Common myeloid progenitor, CD34-positive (primary cell): ENCODE data around the gene NTMT1.

Experiments used
- CTCF ChIA-PET: fragments of 350-600 bp; sonication (Branson Sonifier 250); formaldehyde crosslinking; loops from one replicate; lab custom pipeline; 2021; ENCODE audit warnings: antibody characterized with exemption; lab: Charles Lee
- POLR2A ChIA-PET: fragments of 350-600 bp; sonication (Branson Sonifier 250); formaldehyde crosslinking; loops from one replicate; lab custom pipeline; 2021; ENCODE audit warnings: antibody characterized with exemption; lab: Charles Lee
- DNase-seq, 3 donors: peaks; one replicate each; pipeline versions ENCODE4 v3.0.0 to v3.0.0-alpha.2; 2013
- H3K27ac ChIP-seq, 2 experiments: 1 replicate in 1 of 2; 2 replicates in 1 of 2; pipeline ENCODE4 v1.7.0; 2013; ENCODE audit warnings: inconsistent platforms in 2 of 2, low read length in 2 of 2, mild to moderate bottlenecking in 2 of 2, low read depth in 1 of 2, moderate library complexity in 1 of 2; ENCODE audit not compliant: severe bottlenecking in 2 of 2, insufficient read depth in 1 of 2, poor library complexity in 1 of 2
- H3K27me3 ChIP-seq, 5 experiments: replicated peaks in 2 of 5; 1 replicate in 3 of 5; 2 replicates in 2 of 5; pipeline versions ENCODE4 v1.6.1 to v1.7.0; 2013; ENCODE audit warnings: low read length in 4 of 5, mild to moderate bottlenecking in 2 of 5, moderate library complexity in 2 of 5, inconsistent platforms in 1 of 5; ENCODE audit not compliant: insufficient read depth in 5 of 5, control insufficient read depth in 4 of 5
- H3K36me3 ChIP-seq, 4 experiments: 1 replicate in 2 of 4; 2 replicates in 2 of 4; pipeline versions ENCODE4 v1.6.1 to v1.7.0; 2013; ENCODE audit warnings: low read length in 3 of 4, control low read depth in 1 of 4, mild to moderate bottlenecking in 1 of 4; ENCODE audit not compliant: control insufficient read depth in 4 of 4, insufficient read depth in 4 of 4
- H3K4me1 ChIP-seq, 4 experiments: 1 replicate in 3 of 4; 2 replicates in 1 of 4; pipeline versions ENCODE4 v1.6.1 to v1.7.1; 2013; ENCODE audit warnings: low read length in 3 of 4, mild to moderate bottlenecking in 3 of 4, control low read depth in 1 of 4, inconsistent platforms in 1 of 4, moderate library complexity in 1 of 4; ENCODE audit not compliant: control insufficient read depth in 4 of 4, insufficient read depth in 4 of 4; ENCODE audit errors: control extremely low read depth in 1 of 4
- H3K4me3 ChIP-seq, 7 experiments: 1 replicate in 4 of 7; 2 replicates in 3 of 7; pipeline versions ENCODE4 v1.5.1 to v1.7.0; 2013; ENCODE audit warnings: mild to moderate bottlenecking in 7 of 7, low read length in 6 of 7, moderate library complexity in 6 of 7, inconsistent platforms in 2 of 7, low read depth in 2 of 7, control low read depth in 1 of 7; ENCODE audit not compliant: insufficient read depth in 4 of 7, control insufficient read depth in 1 of 7; ENCODE audit errors: extremely low read depth in 1 of 7
- H3K9me3 ChIP-seq, 5 experiments: 1 replicate in 4 of 5; 2 replicates in 1 of 5; pipeline versions ENCODE4 v1.6.1 to v1.7.1; 2013; ENCODE audit warnings: low read length in 4 of 5, mild to moderate bottlenecking in 2 of 5, inconsistent platforms in 1 of 5, low read depth in 1 of 5, moderate library complexity in 1 of 5; ENCODE audit not compliant: control insufficient read depth in 4 of 5, insufficient read depth in 2 of 5; ENCODE audit errors: control extremely low read depth in 1 of 5
- WGBS: methylation state at CpG from one replicate; pipeline ENCODE4 v1.1.5; 2013; ENCODE audit not compliant: insufficient coverage; 5-methylcytosine and 5-hydroxymethylcytosine counted together

NTMT1 gene

GRCh38 chr9:129673602-129674001, 47.6 kb downstream of the NTMT1 start:
- POLR2A ChIA-PET: no interaction called here
- CTCF ChIA-PET: interaction anchor here (1.1 to 1.4 kb wide), 2 partner anchors 16 to 65 kb away, joined by 3 read pairs; no protein-coding TSS in a partner anchor
- peaks cover 0 to 40% (median 24%) of the 10 kb centered on the region in 5 experiments for H3K27me3 ChIP-seq
- no peaks in the 10 kb centered on the region for H3K36me3 ChIP-seq
- H3K27ac ChIP-seq: no peak overlapping the region
- no peaks in the 10 kb centered on the region for H3K9me3 ChIP-seq
- 81% methylated on average over 9 of the region's 12 CpGs for WGBS
- no peak overlapping the region for H3K4me3 ChIP-seq
- DNase-seq: no peak
- H3K4me1 ChIP-seq: peaks cover 0 to 4% (median 0%) of the 10 kb centered on the region in 4 experiments

GRCh38 chr9:129674229-129674628, 48.3 kb downstream of the NTMT1 start:
- Histone ChIP-seq H3K4me1 (peaks cover 0 to 4% (median 0%) of the 10 kb centered on the region in 4 experiments), H3K27ac (no peak overlapping the region), H3K9me3 (no peaks in the 10 kb centered on the region), H3K4me3 (no peak overlapping the region), H3K27me3 (peaks cover 0 to 33% (median 18%) of the 10 kb centered on the region in 5 experiments), H3K36me3 (no peaks in the 10 kb centered on the region)
- CTCF ChIA-PET: interaction anchor here (1.1 to 1.4 kb wide), 2 partner anchors 17 to 64 kb away, joined by 3 read pairs; no protein-coding TSS in a partner anchor
- no peak for DNase-seq
- POLR2A ChIA-PET: no interaction called here
- 98% methylated on average over 6 of the region's 7 CpGs for WGBS

- Histone ChIP-seq H3K9me3 (no peaks in the 10 kb centered on the region), H3K4me1 (peaks cover 0 to 4% (median 0%) of the 10 kb centered on the region in 4 experiments), H3K4me3 (no peak overlapping the region), H3K36me3 (no peaks in the 10 kb centered on the region), H3K27me3 (peaks cover 0 to 31% (median 14%) of the 10 kb centered on the region in 5 experiments), H3K27ac (no peak overlapping the region)
- 88% methylated on average over 16 of the region's 27 CpGs for WGBS
- ChIA-PET POLR2A (no interaction called here), CTCF (no interaction called here)
- DNase-seq: no peak
Measured at GRCh38 chr9:129675620-129676019, 49.7 kb downstream of the NTMT1 start.

- Histone ChIP-seq H3K36me3 (no peaks in the 10 kb centered on the region), H3K4me3 (no peak overlapping the region), H3K4me1 (peaks cover 0 to 4% (median 0%) of the 10 kb centered on the region in 4 experiments), H3K9me3 (no peaks in the 10 kb centered on the region), H3K27me3 (peaks cover 0 to 31% (median 18%) of the 10 kb centered on the region in 5 experiments), H3K27ac (no peak overlapping the region)
- 92% methylated on average over 2 of the region's 4 CpGs for WGBS
- ChIA-PET CTCF (no interaction called here), POLR2A (no interaction called here)
- DNase-seq: no peak
Measured at GRCh38 chr9:129676287-129676686, 50.3 kb downstream of the NTMT1 start.

GRCh38 chr9:129676975-129677374, 51.0 kb downstream of the NTMT1 start:
- H3K4me3 ChIP-seq: no peak overlapping the region
- WGBS: 93% methylated on average over 11 of the region's 12 CpGs
- CTCF ChIA-PET: interaction anchor here (1.1 kb wide), 1 partner anchor 20 kb away, joined by 3 read pairs; no protein-coding TSS in a partner anchor
- no peak overlapping the region for H3K27ac ChIP-seq
- no peaks in the 10 kb centered on the region for H3K36me3 ChIP-seq
- POLR2A ChIA-PET: no interaction called here
- DNase-seq: no peak
- no peaks in the 10 kb centered on the region for H3K9me3 ChIP-seq
- no peaks in the 10 kb centered on the region for H3K4me1 ChIP-seq
- H3K27me3 ChIP-seq: peaks cover 0 to 38% (median 18%) of the 10 kb centered on the region in 5 experiments

- WGBS: 70% methylated on average over 4 of the region's 9 CpGs
- no peaks in the 10 kb centered on the region for H3K36me3 ChIP-seq
- no peak for DNase-seq
- ChIA-PET CTCF (interaction anchor here (1.1 kb wide), 1 partner anchor 21 kb away, joined by 3 read pairs; no protein-coding TSS in a partner anchor), POLR2A (interaction anchor here (0.5 kb wide), 1 partner anchor 33 kb away, joined by 3 read pairs; no protein-coding TSS in a partner anchor)
- H3K4me1 ChIP-seq: no peaks in the 10 kb centered on the region
- H3K27me3 ChIP-seq: peaks cover 0 to 38% (median 19%) of the 10 kb centered on the region in 5 experiments
- H3K9me3 ChIP-seq: no peaks in the 10 kb centered on the region
- no peak overlapping the region for H3K4me3 ChIP-seq
- no peak overlapping the region for H3K27ac ChIP-seq
Measured at GRCh38 chr9:129677456-129677855, 51.5 kb downstream of the NTMT1 start.

- ChIA-PET CTCF (no interaction called here), POLR2A (interaction anchor here (0.6 kb wide), 1 partner anchor 13 kb away, joined by 3 read pairs; the partner anchor contains the start of gene PRRX2)
- 83% methylated on average over 8 of the region's 9 CpGs for WGBS
- Histone ChIP-seq H3K36me3 (no peaks in the 10 kb centered on the region), H3K27me3 (peaks cover 0 to 33% (median 16%) of the 10 kb centered on the region in 5 experiments), H3K9me3 (no peaks in the 10 kb centered on the region), H3K27ac (no peak overlapping the region), H3K4me3 (no peak overlapping the region), H3K4me1 (no peaks in the 10 kb centered on the region)
- DNase-seq: no peak
Measured at GRCh38 chr9:129678844-129679243, 52.9 kb downstream of the NTMT1 start.
